RWPE2 (cell line): Measurements from ENCODE around the gene B4GALT3.

Source experiments
- ATAC-seq: fragments of 200-7000 bp; cut with Tn5 transposase; 3 replicates; pipeline ENCODE4 v1.9.1; 2021; ENCODE audit warnings: low read depth
- DNase-seq: peaks from one replicate; pipeline ENCODE4 v3.0.0-alpha.2; 2020; ENCODE audit warnings: low spot score
- H3K27ac ChIP-seq: fragments of 450-650 bp; 2 replicates; pipeline ENCODE4 v1.5.1; 2017; ENCODE audit warnings: mild to moderate bottlenecking; ENCODE audit not compliant: poor library complexity, severe bottlenecking
- H3K27me3 ChIP-seq: fragments of 250-450 bp; sonication (Bioruptor Pico); 2 replicates; pipeline ENCODE4 v1.5.1; 2021; ENCODE audit warnings: mild to moderate bottlenecking, moderate library complexity; ENCODE audit not compliant: insufficient read depth, poor library complexity, severe bottlenecking
- H3K36me3 ChIP-seq: fragments of 250-450 bp; sonication (Bioruptor Pico); 2 replicates; pipeline ENCODE4 v1.5.1; 2020; ENCODE audit warnings: low read depth, mild to moderate bottlenecking, moderate library complexity
- H3K4me1 ChIP-seq: fragments of 250-450 bp; sonication (Bioruptor Pico); 2 replicates; pipeline ENCODE4 v1.5.1; 2021; ENCODE audit warnings: mild to moderate bottlenecking, moderate library complexity; ENCODE audit not compliant: insufficient read depth, poor library complexity, severe bottlenecking
- H3K4me3 ChIP-seq: fragments of 250-450 bp; sonication (Bioruptor Pico); 2 replicates; pipeline ENCODE4 v1.5.1; 2021; ENCODE audit warnings: mild to moderate bottlenecking, moderate library complexity; ENCODE audit not compliant: severe bottlenecking
- H3K9me3 ChIP-seq: fragments of 250-450 bp; sonication (Bioruptor Pico); 2 replicates; pipeline ENCODE4 v1.5.1; 2021; ENCODE audit warnings: mild to moderate bottlenecking, moderate library complexity; ENCODE audit not compliant: severe bottlenecking
- TF ChIP-seq, protein P1 (sequence below): fragments of 450-650 bp; IDR thresholded peaks from one replicate; pipeline ENCODE4 v1.5.1; 2017; ENCODE audit warnings: mild to moderate bottlenecking, moderate library complexity; ENCODE audit not compliant: poor library complexity, severe bottlenecking

B4GALT3 gene

DNA sequence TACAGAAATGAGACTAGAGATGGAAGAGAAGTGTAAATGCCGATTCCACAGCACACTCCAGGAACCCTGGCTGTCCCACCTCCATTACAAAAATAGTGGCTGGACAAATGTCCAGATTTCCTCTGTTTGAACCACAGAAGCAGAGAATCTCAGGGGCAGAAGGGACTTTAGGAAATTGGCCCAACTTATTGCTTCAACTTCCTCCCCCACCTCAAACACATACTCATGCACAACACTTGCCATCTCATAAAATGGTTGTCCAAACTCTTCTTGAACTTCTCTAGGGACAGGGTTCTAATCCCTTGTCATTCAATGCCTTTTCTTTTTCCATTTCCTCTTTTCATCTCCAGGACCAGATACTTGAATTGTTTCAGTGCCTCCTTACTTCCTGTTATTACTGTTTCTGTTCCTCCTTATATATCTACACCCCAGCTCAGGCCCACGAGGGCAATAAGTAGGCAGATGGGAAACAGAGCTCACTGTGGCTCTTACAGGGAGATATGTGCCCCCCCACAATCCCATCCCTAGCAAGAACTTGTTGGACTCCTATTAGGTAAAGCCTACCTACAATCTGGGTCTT, 8.5 kb upstream of the B4GALT3 start:
- peaks cover 12% of the 10 kb centered on the region for H3K4me1 ChIP-seq
- DNase-seq (no peak), ATAC-seq (no peak)
- H3K9me3 ChIP-seq: no peaks in the 10 kb centered on the region
- H3K36me3 ChIP-seq: no peaks in the 10 kb centered on the region
- TF ChIP-seq, protein P1, sequence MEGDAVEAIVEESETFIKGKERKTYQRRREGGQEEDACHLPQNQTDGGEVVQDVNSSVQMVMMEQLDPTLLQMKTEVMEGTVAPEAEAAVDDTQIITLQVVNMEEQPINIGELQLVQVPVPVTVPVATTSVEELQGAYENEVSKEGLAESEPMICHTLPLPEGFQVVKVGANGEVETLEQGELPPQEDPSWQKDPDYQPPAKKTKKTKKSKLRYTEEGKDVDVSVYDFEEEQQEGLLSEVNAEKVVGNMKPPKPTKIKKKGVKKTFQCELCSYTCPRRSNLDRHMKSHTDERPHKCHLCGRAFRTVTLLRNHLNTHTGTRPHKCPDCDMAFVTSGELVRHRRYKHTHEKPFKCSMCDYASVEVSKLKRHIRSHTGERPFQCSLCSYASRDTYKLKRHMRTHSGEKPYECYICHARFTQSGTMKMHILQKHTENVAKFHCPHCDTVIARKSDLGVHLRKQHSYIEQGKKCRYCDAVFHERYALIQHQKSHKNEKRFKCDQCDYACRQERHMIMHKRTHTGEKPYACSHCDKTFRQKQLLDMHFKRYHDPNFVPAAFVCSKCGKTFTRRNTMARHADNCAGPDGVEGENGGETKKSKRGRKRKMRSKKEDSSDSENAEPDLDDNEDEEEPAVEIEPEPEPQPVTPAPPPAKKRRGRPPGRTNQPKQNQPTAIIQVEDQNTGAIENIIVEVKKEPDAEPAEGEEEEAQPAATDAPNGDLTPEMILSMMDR: no peak
- no peak overlapping the region for H3K27ac ChIP-seq
- no peaks in the 10 kb centered on the region for H3K27me3 ChIP-seq
- H3K4me3 ChIP-seq: no peak overlapping the region

GRCh38 chr1:161185282-161185682, 8.0 kb upstream of the B4GALT3 start:
- no peak for ATAC-seq
- H3K9me3 ChIP-seq: no peaks in the 10 kb centered on the region
- DNase-seq: no peak
- H3K27me3 ChIP-seq: no peaks in the 10 kb centered on the region
- H3K4me1 ChIP-seq: peaks cover 12% of the 10 kb centered on the region
- no peaks in the 10 kb centered on the region for H3K36me3 ChIP-seq
- H3K4me3 ChIP-seq: no peak overlapping the region
- TF ChIP-seq, protein P1: no peak
- H3K27ac ChIP-seq: no peak overlapping the region

DNA sequence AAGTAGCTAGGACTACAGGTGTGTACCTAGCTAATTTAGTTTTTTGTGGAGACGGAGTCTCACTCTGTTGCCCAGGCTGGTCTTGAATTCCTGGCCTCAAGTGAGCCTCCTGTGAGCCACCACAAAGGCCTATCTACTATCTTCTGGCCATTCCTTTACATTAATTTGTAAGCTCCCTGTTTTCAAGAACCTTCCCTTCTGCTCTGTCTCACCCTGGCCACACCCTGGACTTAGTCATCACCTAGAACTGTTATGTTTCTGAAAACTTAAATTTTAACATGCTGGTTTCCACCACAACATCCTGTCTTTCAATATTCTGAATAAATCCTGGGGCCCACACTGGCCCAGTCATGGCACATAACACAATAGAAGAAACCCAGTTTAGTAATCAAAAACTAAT, 4.9 kb upstream of the B4GALT3 start:
- ATAC-seq: peak; percentile 72
- H3K36me3 ChIP-seq: no peaks in the 10 kb centered on the region
- peak overlapping the region; percentile 74 for H3K27ac ChIP-seq
- H3K9me3 ChIP-seq: no peaks in the 10 kb centered on the region
- TF ChIP-seq, protein P1: no peak
- DNase-seq: no peak
- H3K4me1 ChIP-seq: peaks cover 15% of the 10 kb centered on the region
- H3K27me3 ChIP-seq: no peaks in the 10 kb centered on the region
- H3K4me3 ChIP-seq: no peak overlapping the region

GRCh38 chr1:161180639-161181038, 3.3 kb upstream of the B4GALT3 start:
- H3K4me1 ChIP-seq: peaks cover 20% of the 10 kb centered on the region
- TF ChIP-seq, protein P1: peak; percentile 51
- H3K4me3 ChIP-seq: no peak overlapping the region
- ATAC-seq (no peak), DNase-seq (no peak)
- no peak overlapping the region for H3K27ac ChIP-seq
- no peaks in the 10 kb centered on the region for H3K9me3 ChIP-seq
- peaks cover 2% of the 10 kb centered on the region for H3K36me3 ChIP-seq
- H3K27me3 ChIP-seq: no peaks in the 10 kb centered on the region

GRCh38 chr1:161179698-161180097, 2.4 kb upstream of the B4GALT3 start:
- no peak for DNase-seq
- no peaks in the 10 kb centered on the region for H3K27me3 ChIP-seq
- no peak overlapping the region for H3K4me3 ChIP-seq
- H3K36me3 ChIP-seq: peaks cover 11% of the 10 kb centered on the region
- H3K9me3 ChIP-seq: no peaks in the 10 kb centered on the region
- H3K4me1 ChIP-seq: peaks cover 20% of the 10 kb centered on the region
- no peak for ATAC-seq
- no peak overlapping the region for H3K27ac ChIP-seq
- TF ChIP-seq, protein P1: no peak
